Fibroblast of lung (primary cell): ENCODE measurements around the gene SMIM20.
A peak's percentile ranks its signal among the peaks of the same experiment; 100 is the strongest.

Experiments used
- EZH2 ChIP-seq: IDR thresholded peaks from 2 replicates; pipeline ENCODE4 v1.5.1; 2012; ENCODE audit warnings: low read length, control low read depth, mild to moderate bottlenecking; ENCODE audit errors: missing control alignments
- TF ChIP-seq, protein P1 (sequence below), 2 donors: IDR thresholded peaks in 1 of 2; conservative IDR thresholded peaks in 1 of 2; 1 replicate in 1 of 2; 2 replicates in 1 of 2; pipeline ENCODE4 v1.5.1; 2011 to 2012; ENCODE audit warnings: low read length in 2 of 2, control low read depth in 1 of 2, inconsistent platforms in 1 of 2, low read depth in 1 of 2, mild to moderate bottlenecking in 1 of 2

DNA sequence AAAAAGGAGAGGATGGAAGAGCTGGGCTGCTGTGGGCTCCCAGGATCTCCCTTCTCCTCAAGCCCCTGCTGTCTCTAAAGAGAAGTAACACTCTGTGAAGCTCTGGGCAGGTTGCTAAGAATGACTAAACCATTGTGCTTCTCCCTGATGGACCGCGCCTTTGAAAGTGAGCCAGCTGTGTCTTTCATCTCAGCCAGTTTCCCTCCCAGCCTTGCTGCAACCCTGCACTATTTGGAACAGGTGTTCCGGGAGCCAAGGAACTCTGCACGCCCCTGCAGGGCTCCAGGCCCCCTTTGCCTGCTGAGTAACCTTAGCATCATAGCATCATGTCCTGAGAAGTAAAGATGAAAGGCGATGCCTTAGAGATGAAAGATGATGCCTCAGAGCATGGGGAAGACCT, 39.7 kb downstream of the SMIM20 start:
- TF ChIP-seq, protein P1, sequence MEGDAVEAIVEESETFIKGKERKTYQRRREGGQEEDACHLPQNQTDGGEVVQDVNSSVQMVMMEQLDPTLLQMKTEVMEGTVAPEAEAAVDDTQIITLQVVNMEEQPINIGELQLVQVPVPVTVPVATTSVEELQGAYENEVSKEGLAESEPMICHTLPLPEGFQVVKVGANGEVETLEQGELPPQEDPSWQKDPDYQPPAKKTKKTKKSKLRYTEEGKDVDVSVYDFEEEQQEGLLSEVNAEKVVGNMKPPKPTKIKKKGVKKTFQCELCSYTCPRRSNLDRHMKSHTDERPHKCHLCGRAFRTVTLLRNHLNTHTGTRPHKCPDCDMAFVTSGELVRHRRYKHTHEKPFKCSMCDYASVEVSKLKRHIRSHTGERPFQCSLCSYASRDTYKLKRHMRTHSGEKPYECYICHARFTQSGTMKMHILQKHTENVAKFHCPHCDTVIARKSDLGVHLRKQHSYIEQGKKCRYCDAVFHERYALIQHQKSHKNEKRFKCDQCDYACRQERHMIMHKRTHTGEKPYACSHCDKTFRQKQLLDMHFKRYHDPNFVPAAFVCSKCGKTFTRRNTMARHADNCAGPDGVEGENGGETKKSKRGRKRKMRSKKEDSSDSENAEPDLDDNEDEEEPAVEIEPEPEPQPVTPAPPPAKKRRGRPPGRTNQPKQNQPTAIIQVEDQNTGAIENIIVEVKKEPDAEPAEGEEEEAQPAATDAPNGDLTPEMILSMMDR (conservative IDR thresholded peaks at IDR 0.05 in 1 of 2, IDR thresholded peaks at IDR 0.05 in 1 of 2; ENCODE audit: low read depth in 1 of 2, low read length in 2 of 2) = peak in 1 of 2 donors; percentile 11
- TF ChIP-seq EZH2 = no peak
